Right lung (tissue), 5 donors: ENCODE data around the gene PTGER2. TPM values are rescaled to one million over a fixed set of nuclear protein-coding genes. Genes with fewer than 3 reads are reported as not detected.

ENCODE experiments used
- DNase-seq, 2 donors: peaks; one replicate each; pipeline ENCODE4 v3.0.0-alpha.2; 2013
- polyA plus RNA-seq, 5 donors: library from polyadenylated mRNA; unstranded; fragments of 120-200 nt; gene quantifications; one replicate each; pipeline versions ENCODE4 v1.2.1 to v1.2.3, GENCODE V29; 2013; ENCODE audit warnings: inconsistent platforms in 1 of 5, low replicate concordance in 1 of 5; ENCODE audit not compliant: insufficient read length in 5 of 5, insufficient read depth in 1 of 5

Gene PTGER2
- polyA plus RNA-seq, 5 donors: 3.2 to 6.8 (median 5.3) TPM

DNA sequence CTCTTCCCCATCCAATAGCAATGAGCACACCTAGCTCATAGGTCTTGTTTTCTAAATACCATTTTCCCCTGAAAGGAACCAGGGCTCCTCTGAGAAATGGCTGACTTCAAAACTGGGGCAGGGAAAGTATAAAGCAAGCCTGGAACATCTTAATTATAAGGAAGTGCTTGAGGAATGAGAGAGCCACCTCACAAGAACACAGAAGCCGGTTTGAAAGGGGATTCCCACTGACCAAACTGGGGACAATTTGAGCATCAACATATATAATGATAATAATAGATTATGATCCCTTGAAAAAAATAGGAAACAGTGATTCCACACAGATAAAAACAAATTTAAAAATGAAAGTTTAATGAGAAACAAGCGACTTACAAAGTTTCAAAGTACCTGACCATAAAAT lies 22.1 kb downstream of the PTGER2 start:
- no peak for DNase-seq

DNA sequence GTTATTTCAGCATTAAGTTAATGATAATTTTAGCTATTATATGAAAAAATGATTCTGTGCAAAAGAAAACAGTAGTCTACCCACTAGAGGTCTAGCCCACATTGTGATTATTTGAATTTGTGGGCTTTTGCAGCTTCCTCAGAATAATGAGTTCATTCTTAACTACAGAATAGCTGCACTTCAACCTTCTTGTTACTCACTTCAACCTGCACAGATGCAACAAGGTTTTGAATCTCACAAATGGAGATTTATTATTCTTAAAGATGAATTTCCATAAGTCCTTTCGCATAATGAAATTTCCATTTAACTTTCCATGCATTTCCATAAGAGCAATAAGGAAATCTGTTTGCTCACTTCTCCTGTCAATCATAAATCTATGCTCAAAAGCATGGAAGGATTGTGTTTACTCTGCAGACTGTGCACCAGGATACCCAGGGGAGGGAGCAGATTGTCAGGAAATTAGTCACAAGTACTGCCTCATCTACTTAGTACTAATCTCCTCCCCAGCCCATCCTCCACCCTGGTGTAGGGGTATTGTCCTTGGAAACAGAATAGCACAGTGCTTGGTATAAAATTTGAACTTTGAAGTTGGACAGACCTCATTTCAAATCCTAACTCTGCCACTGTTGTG lies 24.1 kb downstream of the PTGER2 start:
- DNase-seq: no peak

DNA sequence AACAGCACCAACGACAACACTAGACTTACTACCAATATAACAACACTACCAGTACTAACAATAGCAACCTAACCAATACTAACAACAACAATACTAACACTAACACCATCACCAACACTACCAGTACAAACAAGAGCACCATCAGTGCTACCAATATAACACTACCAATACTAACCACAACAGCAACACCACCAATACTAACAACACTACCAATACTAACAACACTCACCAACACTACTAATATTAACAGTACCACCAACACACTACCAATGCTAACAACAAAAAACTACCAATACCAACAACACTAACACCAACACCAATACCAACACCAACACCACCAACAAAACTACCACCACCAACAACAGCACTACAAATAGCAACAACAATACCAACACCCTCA lies 25.1 kb downstream of the PTGER2 start:
- DNase-seq: no peak

DNA sequence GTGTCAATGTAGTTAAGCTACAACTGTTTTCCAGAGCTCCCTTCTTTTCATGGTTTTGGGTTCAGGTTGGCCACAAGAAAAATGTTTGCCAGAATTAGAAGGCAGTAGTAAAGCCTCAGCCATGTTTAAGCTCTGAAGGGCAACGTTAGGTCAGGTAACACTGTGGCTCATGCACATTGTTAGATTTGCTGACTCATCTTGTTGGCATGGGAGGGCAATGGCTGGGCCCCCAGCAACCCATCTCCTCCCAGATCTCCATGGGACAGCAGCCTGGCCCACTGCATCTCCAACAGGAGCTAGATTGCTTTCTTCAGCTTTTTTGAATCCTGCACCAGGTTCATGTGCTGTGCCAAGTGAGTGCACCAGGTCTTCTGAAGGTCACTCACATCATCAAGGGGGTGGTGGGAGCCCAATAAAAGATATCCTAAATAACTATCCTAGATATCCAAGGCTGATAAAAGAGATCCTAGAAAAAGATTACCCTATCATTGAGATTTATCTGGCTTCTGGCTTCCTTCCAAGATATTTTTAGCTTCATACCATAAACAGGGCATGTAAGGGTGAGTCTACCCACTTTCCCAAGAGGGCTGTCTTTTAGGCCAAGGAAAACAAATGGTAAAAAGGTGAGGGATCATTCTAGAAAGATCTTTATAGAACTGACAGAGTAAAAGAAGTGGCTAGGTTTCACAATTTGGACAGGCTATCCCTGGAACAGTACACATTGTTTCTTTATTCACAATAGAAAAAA lies 28.9 kb downstream of the PTGER2 start:
- DNase-seq: no peak

DNA sequence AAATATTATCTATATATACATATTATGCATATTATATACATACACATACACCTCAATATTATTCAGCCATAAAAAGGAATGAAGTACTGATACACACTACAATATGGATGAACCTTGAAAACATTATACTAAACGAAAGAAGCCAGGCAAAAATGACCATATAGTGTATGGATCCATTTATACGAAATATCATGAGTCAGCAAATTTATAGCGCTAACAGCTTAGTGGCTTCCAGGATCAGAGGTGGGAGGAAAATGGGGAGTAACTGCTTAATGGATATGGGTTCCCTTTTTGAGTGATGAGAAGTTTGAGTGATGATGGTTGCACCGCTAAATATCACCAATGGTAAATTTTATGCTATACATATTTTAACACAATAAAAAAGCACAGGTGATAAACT lies 32.7 kb downstream of the PTGER2 start:
- DNase-seq: no peak

DNA sequence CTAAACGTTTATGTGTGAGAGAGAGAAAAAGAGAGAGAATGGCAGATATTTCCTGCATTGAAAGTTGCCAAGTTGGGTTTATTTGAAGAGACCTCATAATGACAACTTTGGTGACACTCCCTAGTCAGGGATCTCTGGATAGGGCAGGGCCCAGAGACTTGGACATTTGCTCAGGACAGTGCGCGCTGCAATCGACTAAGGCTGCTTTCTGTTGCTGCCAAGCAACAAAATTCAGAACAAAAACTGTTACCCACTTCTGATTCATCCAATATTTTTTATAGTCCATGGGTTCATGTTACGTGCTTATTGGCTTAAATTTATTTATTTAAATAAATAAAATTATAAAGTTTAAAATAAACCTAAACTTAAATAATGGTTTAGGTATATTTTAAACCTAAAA lies 34.2 kb downstream of the PTGER2 start:
- no peak for DNase-seq

DNA sequence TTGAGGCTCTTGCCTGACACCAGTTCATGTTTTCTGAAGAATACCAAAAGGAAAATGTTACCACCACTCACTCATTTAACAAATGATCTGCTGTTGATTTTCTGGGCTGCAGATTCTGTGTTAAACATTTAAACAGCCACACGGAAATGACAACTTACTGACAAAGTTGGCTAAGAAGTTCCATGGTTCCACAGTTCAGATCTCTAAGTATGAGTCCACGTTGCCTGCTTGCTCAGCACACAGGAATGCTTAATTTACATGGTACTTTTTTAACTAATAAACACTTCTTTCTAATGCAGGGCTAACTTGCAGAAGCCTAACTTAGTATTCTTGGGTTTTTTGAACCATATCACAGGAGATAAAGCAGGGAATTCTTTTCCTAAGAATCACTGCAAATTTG lies 34.7 kb downstream of the PTGER2 start:
- peak; percentile 83 to 87 for DNase-seq

DNA sequence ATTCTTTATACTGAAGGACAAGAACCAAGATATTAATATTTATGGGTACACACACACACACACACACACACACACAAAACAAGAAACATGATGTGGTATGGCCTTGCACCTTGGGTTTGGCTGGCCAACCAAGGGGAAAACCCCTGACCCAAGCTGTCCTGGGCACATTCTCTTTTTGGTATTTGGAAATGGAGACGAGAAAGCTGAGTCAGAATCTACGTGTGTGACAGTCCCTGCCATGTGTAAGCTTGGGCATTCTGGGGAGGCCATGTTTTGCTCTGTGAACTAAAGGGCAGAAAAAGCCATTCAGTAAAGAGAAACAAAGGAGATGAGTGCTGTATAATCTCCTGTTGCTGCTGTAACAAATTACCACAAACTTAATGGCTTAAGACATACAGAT lies 35.6 kb downstream of the PTGER2 start:
- no peak for DNase-seq

DNA sequence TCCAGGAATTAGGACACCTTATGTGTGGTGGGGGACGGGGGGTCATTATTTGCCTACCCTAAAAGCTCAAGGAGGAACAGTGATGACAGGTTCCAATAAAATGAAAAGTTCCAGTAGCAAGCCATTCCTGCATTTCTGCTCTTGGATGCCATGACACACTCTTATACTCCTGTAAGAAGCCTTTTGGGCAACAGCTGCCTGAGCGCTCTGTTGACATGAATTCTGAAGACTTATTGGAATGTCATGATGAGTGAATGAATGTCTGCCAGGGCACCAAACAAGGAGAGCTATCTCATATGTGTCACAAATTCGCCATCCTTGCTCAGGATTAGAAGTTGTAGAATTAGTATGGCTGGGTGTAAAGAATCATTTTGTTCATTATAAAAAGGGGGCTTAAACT lies 36.3 kb downstream of the PTGER2 start:
- DNase-seq: no peak

DNA sequence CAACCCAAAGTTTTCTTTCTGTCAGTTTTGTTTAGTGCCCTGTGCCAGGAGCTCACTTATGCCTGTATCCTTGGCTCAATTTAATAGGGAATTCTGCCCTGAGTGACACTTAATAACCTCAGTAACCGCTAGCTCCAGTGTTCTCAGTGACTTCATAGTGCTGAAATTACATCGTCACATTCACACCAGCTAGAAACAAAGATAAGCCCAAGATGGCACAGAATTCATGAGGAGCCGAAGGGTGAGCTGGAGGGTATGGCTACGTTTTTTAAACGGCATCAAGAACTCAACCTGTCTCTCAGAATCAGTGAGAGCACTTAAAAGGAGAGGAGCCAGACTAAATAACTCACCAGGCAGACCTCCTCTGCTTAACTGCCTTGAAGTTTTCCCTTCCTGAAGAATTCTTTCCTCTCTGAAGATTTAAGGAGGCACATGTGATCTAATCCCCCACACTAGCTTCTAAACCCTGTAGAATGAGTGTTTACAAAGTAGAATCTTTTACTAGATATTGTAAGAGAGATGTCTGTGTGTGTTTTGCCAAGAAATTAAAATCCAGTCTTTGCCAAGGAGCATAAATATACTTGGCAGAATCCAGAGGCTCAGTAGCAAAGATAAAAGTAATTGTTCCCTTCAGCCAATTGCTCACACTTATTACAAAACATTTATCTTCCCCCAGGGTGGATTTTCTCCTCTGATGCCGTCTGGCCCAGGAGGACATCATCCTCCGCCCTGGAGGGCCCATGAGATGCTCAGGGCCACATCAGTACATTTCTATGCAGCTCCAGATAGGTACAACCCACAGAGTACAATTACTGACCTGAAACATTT lies 37.3 kb downstream of the PTGER2 start:
- peak; percentile 75 to 77 for DNase-seq

DNA sequence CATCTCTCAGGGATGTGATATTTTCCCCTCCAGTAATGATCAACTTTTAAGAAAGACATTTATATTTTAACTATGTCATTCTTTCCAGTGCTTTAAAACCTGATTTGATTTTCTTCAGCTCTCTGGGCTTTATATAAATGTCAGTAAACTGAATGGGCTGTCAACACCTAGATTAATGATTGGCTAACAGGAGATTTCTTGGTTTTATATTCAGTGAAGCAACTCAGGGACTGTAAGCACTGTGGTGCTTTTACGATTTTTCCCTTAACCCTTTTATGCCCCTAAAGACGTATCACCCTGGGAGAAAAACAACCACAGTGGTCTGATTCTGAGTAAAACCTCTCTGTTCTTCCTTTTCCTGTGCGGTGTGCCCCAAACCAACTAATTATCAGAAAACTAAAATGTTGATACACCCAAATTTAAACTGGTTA lies 38.0 kb downstream of the PTGER2 start:
- no peak for DNase-seq

DNA sequence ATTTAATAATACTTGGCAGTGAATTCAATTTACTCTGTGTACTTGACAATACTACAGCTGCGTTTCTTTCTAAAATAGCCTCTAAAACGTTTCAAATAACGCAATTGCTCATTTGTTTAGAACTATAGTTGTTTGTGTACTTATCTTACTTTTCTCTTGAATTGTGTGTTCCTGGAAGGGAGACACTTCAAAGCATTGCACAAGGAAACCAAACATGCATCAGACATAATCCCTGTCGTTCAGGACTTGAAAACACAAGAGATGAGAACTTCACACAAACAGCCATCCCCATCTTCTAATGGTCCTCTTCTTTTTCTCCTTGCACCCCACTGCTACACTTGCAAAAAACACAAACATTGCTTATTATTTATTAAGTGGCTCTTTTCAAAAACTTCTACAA lies 38.5 kb downstream of the PTGER2 start:
- peak in 1 of 2 donors; percentile 64 for DNase-seq

DNA sequence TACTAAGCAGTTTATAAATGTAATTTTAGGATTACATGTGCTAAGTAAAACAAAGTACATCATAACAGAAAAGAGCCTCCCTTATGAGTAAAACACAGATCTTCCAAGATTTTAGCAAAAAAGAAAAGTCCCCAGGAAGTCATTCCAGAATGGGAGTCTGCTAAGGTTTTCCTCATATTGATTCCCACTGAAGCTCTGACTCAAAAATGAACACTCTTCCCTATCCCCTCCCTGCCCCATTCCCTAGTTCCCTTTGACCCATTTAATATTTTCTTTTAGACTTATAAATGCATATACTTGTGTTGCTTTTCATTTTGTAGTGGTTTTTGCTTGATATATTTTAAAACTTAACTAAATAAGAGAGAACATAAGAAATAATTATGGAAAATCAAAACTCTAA lies 40.1 kb downstream of the PTGER2 start:
- no peak for DNase-seq

DNA sequence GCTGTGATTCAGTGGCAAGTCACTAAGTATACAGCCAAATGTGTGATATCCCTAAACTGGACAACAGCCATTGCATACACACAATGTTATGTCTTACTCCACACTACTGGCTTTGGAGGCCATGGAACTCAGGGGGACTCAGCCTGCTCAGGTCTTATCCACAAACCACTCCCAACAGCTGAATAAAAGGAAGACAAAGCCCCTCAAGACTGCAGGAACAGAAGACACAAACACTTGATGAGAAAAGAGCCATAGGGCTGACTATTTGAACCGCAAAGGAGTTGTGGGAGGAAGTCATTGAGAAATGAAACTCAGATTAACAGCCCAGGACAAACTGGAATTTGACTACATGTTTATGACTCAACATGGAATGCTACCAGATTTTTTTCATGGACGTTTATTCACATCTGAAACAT lies 40.9 kb downstream of the PTGER2 start:
- no peak for DNase-seq

DNA sequence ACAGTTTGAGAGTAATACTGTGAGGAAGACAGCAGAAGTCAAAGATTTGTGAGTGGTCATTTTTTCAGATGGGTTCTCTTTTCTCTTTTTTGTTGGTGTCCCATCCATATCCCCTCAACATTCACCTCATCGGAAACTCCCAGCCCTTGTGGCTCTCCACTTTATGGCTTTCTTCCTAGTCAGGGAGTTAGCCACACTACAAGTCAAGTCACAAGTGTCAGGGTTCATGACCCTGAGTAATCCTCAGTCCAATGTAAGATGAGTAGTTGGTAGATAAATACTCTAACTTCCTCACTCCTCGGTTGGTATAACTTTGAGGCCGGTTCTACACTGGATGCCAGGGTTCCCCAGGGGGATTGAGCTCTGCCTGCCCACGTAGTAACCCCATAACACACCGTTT lies 41.4 kb downstream of the PTGER2 start:
- DNase-seq: no peak

DNA sequence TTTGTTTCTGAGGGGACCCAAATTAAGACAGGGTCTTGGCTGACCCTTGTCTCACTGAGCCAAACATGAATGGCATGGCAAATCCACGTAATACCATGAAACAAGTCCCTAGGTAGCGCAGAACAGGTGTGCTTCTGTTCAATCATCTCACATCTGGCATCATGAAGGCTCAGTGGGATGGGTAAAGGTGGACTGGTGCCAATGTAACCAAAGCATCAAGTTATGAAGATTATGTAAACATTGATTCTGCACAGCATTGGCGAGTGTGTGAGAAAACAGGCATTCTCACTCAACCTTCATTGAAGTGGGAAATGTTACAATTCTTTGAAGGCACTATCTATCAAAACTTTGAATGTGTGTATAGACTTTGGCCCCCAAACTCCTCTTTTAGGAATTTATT lies 41.9 kb downstream of the PTGER2 start:
- no peak for DNase-seq

DNA sequence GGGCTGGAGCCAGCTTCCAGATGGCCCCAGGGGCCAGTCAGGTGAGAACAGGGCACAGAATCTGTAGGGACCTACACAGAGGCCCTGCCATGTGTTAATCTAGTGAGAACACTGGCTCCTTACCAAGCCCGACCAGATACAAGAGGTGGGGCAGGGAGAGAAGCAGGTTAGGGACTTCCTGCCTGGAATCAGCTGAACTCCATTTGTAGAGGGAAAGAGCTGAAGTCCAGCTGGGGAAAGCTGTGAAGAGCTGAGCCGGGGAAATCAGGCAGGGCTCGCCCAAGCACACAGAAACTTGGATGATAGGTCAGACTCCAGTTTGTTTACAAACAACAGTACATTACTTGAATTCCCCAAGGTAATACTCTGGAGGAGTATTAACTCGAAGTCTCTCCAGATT lies 46.7 kb downstream of the PTGER2 start:
- peak; percentile 41 to 49 for DNase-seq

DNA sequence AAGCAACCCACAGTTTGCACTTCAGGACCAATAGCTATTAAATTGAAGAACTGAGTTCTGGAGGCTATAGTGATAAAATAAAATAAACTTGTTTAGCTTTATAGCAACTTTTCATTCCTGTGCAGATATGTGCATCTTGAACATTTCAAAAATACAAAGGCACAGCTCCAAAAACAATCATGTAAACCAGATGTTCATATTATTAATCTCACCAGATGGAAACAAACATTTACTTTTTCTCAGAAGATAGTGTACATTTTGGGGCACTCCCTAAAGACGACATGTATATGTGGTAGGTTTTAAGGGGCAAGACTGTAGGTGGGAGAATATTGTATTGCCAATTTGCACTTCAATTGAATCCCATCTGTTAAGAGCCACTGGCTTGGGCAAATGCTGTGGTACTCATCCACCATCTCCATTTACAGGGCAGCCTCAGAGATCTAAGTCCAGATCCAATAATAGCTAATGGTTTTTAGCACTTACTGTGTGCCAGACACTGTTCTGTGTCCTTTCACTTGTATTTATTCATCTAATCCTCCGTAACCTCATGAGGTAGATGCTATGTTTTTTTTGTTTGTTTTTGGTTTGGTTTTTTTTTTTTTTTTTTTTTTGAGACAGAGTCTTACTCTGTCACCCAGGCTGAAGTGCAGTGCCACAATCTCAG lies 49.1 kb downstream of the PTGER2 start:
- DNase-seq: peak; percentile 64 to 65

DNA sequence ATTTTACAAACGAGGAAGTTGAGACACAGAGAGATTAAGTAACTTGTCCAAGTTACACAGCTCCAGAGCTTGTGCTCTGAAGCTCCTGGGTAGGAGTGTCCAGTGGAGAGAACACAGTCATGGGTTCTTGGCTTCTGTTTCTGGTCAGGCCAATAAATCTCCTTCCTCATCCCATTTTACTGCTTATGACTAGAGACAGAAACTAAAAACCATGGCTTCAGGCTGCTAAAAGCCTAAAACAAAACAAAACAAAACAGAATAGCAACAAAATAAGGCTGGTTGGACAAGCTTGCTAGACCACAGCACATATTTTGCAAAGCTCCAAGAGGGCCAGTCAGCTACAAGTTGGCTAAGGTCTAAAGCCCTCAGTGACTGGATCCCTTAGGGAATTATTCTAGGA lies 49.8 kb downstream of the PTGER2 start:
- no peak for DNase-seq

DNA sequence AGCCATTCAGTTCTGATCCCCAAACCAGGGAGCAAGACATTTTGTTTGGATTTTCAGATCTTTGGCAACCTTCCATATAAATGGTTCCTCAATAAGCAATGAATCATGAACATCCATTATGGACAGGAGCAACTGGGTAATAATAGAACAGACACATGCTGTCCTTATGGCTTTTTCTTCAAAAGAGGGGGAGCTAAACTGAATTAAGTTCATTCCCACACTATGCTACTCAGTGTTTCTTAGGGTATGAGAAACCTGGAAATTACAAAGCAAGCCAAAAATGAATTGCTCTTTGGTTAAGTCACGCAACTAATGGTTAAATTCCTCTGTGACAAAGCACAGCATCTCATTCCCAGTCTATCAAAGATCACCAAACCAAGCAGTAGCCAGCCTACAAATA lies 51.0 kb downstream of the PTGER2 start:
- DNase-seq: no peak

DNA sequence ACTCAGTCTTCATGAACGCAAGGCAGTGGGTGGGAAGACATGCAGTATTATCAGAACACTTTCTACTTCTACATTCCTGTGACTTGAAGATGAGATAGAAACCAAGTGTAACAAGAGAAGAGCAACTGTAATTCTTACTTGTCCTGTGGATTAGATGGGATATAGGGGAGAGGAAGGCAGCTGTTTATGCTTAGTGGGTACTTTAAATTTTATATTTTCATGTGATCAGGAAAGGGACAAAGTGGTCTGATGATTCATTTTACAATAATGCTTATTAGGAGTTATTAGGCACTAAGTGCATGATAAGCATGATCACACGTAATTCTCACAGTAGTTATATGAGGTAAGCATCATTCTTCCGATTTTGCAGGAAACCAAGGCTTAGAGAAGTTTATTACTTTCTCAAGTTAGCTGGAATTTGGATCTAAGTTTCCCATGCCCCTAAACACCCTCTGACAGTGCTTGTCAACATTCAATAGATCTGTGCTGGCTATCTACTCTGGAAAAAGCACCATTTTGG lies 52.7 kb downstream of the PTGER2 start:
- DNase-seq: no peak

DNA sequence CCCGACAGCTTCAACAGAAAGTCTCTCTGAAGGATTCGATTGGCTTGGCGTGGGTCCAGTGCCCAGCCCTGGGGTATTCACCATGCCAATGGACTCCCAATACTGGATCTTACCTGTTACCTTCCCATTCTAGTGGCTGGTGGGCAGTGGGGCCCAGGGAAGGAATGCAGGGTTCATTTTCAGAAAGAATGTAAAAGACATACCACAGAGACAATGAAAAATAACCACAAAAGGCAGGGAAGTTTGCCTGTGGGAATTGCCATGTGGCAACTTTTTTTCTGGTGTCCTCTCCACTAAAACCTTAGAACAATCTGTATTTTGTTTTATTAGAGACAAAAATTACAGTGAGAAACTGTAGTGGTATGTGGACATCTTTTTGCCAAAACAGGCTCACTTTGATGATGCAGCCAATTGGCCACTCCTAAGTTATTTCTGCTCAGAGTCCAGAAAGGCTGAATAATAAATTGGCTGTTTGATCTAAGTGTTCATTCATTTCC lies 55.2 kb downstream of the PTGER2 start:
- DNase-seq: peak; percentile 53 to 62
